Measurements from ENCODE around the gene TNFRSF12A. TPM values are rescaled to one million over a fixed set of nuclear protein-coding genes. Genes with fewer than 3 reads are reported as not detected.
A peak's percentile ranks its signal among the peaks of the same experiment; 100 is the strongest.

Gene TNFRSF12A, protein sequence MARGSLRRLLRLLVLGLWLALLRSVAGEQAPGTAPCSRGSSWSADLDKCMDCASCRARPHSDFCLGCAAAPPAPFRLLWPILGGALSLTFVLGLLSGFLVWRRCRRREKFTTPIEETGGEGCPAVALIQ
- 77.0 and 81.0 TPM in 2 replicates for total RNA-seq (2021; fragmentation: NEBNext Ultra II Directional; extraction: Animal tissue kit (Norgen Biotek cat#: 25700))
- 82.5 and 121 TPM in 2 replicates for polyA plus RNA-seq (2011; rRNA removed)
- 88.3 TPM for polyA plus RNA-seq (2011; cell fraction: cytosol; rRNA removed)
- 120 TPM for polyA plus RNA-seq (2011; cell fraction: nucleus; rRNA removed)
- 45.8 to 72.6 TPM (median 63.2 TPM) in 4 replicates for polyA plus RNA-seq (2012, experiment 1 of 2)
- polyA plus RNA-seq (2012, experiment 2 of 2), result 45.0 TPM
- polyA plus RNA-seq (2013, experiment 1 of 2), result 89.9 TPM
- polyA plus RNA-seq (2013, experiment 2 of 2), result 111 TPM
- 16.6 and 17.1 TPM in 2 replicates for polyA minus RNA-seq (2011; rRNA and poly(A)+ RNA removed)
- polyA minus RNA-seq (2011; cell fraction: cytosol; rRNA and poly(A)+ RNA removed), result 52.9 TPM
- 42.5 TPM for polyA minus RNA-seq (2011; cell fraction: nucleus; rRNA and poly(A)+ RNA removed)
- long read RNA-seq, experiment 1, transcript TNFRSF12A-203 (3 exons, 1,678 nt), result minor isoform, 7 of 102 reads
- long read RNA-seq, experiment 1, transcript TNFRSF12A-201 (4 exons, 1,033 nt), result major isoform, 70 of 102 reads
- long read RNA-seq, experiment 1, partial matches to known transcripts, result 17 of 102 reads
- long read RNA-seq, experiment 1, other reads (novel, unspliced or antisense), result 8 of 102 reads
- long read RNA-seq, experiment 2, partial matches to known transcripts, result 2 of 8 reads
- long read RNA-seq, experiment 2, other reads (novel, unspliced or antisense), result 2 of 8 reads

GRCh38 chr16:3020247-3020603 lies at the start of gene TNFRSF12A:
Gene TNFRSF12A (plus strand): TSS chr16:3020368. CDS start chr16:3020398, 30 bp downstream.
- Histone ChIP-seq H3K9ac (replicated peaks in 1 of 4; ENCODE audit: extremely low read depth in 1 of 4, low read depth in 3 of 4, low read length in 3 of 4) (peak within 1 kb of the TSS; percentile 60 to 92 (median 89)), H4K8ac (ENCODE audit: extremely low read depth, insufficient read depth, low read length) (peak within 1 kb of the TSS; percentile 80), H2BK20ac (ENCODE audit: low read length) (no peak within 1 kb of the TSS), H2AK5ac (ENCODE audit: low read depth, low read length) (peak within 1 kb of the TSS; percentile 88; the same call in 1 of the 2 replicates), H4K91ac (replicated peaks; ENCODE audit: insufficient read length, low read length) (peak within 1 kb of the TSS; percentile 96), H4K5ac (ENCODE audit: insufficient read length, low read depth, low read length) (peak within 1 kb of the TSS; percentile 88), H3K27me3 (replicated peaks in 1 of 4; ENCODE audit: control insufficient read depth in 3 of 4, extremely low read depth in 1 of 4, insufficient read depth in 3 of 4, low read length in 3 of 4) (no peaks in the 10 kb centered on the region), H2BK120ac (replicated peaks; ENCODE audit: low read depth, low read length) (no peak within 1 kb of the TSS), H3K36me3 (ENCODE audit: control insufficient read depth in 2 of 4, insufficient read depth in 4 of 4, low read length in 3 of 4) (peaks cover 6 to 14% (median 9%) of the 10 kb centered on the region in 4 experiments; a peak in 6 of 8 replicates), H3K4me2 (ENCODE audit: insufficient read depth in 1 of 2, low read depth in 2 of 2, low read length in 2 of 2) (peak within 1 kb of the TSS; percentile 83 to 88), H3K23ac (ENCODE audit: insufficient read length) (no peak within 1 kb of the TSS), H3K9me3 (ENCODE audit: insufficient read depth in 2 of 2, low read depth in 1 of 2, low read length in 1 of 2) (no peaks in the 10 kb centered on the region), H3K4ac (replicated peaks; ENCODE audit: insufficient read length, low read depth, low read length) (peak within 1 kb of the TSS; percentile 99), H3K56ac (replicated peaks; ENCODE audit: insufficient read length, low read depth, low read length) (peak within 1 kb of the TSS; percentile 43), H2BK5ac (ENCODE audit: low read depth, low read length) (peak within 1 kb of the TSS; percentile 94), H3K23me2 (ENCODE audit: low read depth, low read length) (peaks cover 28% of the 10 kb centered on the region), H3K14ac (ENCODE audit: insufficient read length) (peak within 1 kb of the TSS; percentile 37), H3K18ac (ENCODE audit: extremely low read depth, low read length) (peak within 1 kb of the TSS; percentile 98), H2BK12ac (ENCODE audit: low read depth, low read length) (peak within 1 kb of the TSS; percentile 50), H3K4me3 (ENCODE audit: extremely low read depth in 1 of 4, insufficient read depth in 2 of 4, low read depth in 3 of 4, low read length in 4 of 4) (peak within 1 kb of the TSS; percentile 74 to 97 (median 94)), H3K79me2 (ENCODE audit: control insufficient read depth in 1 of 2, insufficient read depth in 2 of 2, low read length in 2 of 2) (peaks cover 11 to 27% of the 10 kb centered on the region in 2 experiments), H3K4me1 (replicated peaks in 1 of 4; ENCODE audit: control insufficient read depth in 3 of 4, insufficient read depth in 4 of 4, low read length in 3 of 4) (peaks cover 5 to 29% (median 24%) of the 10 kb centered on the region in 4 experiments), H4K20me1 (replicated peaks in 1 of 2; ENCODE audit: control insufficient read depth in 1 of 2, insufficient read depth in 2 of 2, low read length in 2 of 2) (peaks cover 13 to 20% of the 10 kb centered on the region in 2 experiments), H3K27ac (ENCODE audit: low read depth, low read length) (peak within 1 kb of the TSS; percentile 83), H3K79me1 (ENCODE audit: low read depth, low read length) (peaks cover 6% of the 10 kb centered on the region; the same call in 1 of the 2 replicates), H2AFZ (ENCODE audit: low read length) (no peak within 1 kb of the TSS), H2BK15ac (ENCODE audit: low read length) (no peak within 1 kb of the TSS)
- 0% methylated on average over 8 of the region's 49 CpGs; no CpG with 5 or more reads in 1 of the 2 experiments for WGBS, 2 experiments (ENCODE audit: extremely low coverage in 1 of 2, insufficient coverage in 1 of 2, insufficient read length in 1 of 2, insufficient replicate concordance in 2 of 2, low coverage in 1 of 2, low lambda C conversion rate in 2 of 2, missing lambda C conversion rate in 1 of 2)
- no peak for FAIRE-seq
- POLR2A ChIA-PET (ENCODE audit: partially characterized antibody), result interaction anchor here (1.0 to 35.7 kb wide), 15 partner anchors 3 to 263 kb away, joined by 3 to 1808 read pairs (median 12); partner anchors contain the start of genes BICDL2, CLDN6, CLDN9 and HCFC1R1
- CTCF ChIA-PET (ENCODE audit: partially characterized antibody), result interaction anchor here (0.8 to 23.8 kb wide), 7 partner anchors 11 to 94 kb away, joined by 3 to 639 read pairs (median 8); partner anchors contain the start of genes CLDN9 and PAQR4
- DNase-seq (ENCODE audit: low read depth in 1 of 2, low spot score in 2 of 2), result peak in 1 of 2 experiments; percentile 85
- TF ChIP-seq CBX5 (IDR thresholded peaks at IDR 0.05; ENCODE audit: low read depth, low read length) (no peak), RXRA (IDR thresholded peaks at IDR 0.05; ENCODE audit: insufficient read depth, low read depth, low read length) (no peak), POLR2AphosphoS5 (IDR thresholded peaks at IDR 0.05; ENCODE audit: low read depth, low read length) (no peak; the same call in none of the 2 replicates), SIX5 (IDR thresholded peaks at IDR 0.05; ENCODE audit: low read depth, low read length) (no peak), TAF7 (optimal IDR thresholded peaks at IDR 0.05; ENCODE audit: borderline replicate concordance, low read depth, low read length) (peak; percentile 79), HDAC2 (IDR thresholded peaks at IDR 0.05; ENCODE audit: borderline replicate concordance in 1 of 2, low read depth in 2 of 2, low read length in 2 of 2) (no peak; a peak in 1 of 4 replicates)
- TF ChIP-seq, protein P1, sequence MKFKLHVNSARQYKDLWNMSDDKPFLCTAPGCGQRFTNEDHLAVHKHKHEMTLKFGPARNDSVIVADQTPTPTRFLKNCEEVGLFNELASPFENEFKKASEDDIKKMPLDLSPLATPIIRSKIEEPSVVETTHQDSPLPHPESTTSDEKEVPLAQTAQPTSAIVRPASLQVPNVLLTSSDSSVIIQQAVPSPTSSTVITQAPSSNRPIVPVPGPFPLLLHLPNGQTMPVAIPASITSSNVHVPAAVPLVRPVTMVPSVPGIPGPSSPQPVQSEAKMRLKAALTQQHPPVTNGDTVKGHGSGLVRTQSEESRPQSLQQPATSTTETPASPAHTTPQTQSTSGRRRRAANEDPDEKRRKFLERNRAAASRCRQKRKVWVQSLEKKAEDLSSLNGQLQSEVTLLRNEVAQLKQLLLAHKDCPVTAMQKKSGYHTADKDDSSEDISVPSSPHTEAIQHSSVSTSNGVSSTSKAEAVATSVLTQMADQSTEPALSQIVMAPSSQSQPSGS (IDR thresholded peaks at IDR 0.05; ENCODE audit: low read length), result no peak
